Testis (tissue), 5 donors: ENCODE data around the gene LMX1A. TPM values are rescaled to one million over a fixed set of nuclear protein-coding genes. Genes with fewer than 3 reads are reported as not detected.

Source experiments
- DNase-seq: peaks from one replicate; pipeline ENCODE4 v3.0.0-alpha.2; 2019
- H3K27ac ChIP-seq, 2 donors: fragments of 200-600 bp; sonication (generic); one replicate each; pipeline ENCODE4 v1.5.1; 2019
- H3K27me3 ChIP-seq: fragments of 200-600 bp; sonication (generic); one replicate; pipeline ENCODE4 v1.5.1; 2019
- H3K36me3 ChIP-seq: fragments of 200-600 bp; sonication (generic); one replicate; pipeline ENCODE4 v1.5.1; 2017; ENCODE audit warnings: low read depth; ENCODE audit errors: missing control alignments
- H3K4me1 ChIP-seq: fragments of 200-600 bp; sonication (generic); one replicate; pipeline ENCODE4 v1.5.1; 2019
- H3K4me3 ChIP-seq, 2 donors: fragments of 200-600 bp; sonication (generic); one replicate each; pipeline ENCODE4 v1.5.1; 2017 to 2019
- H3K9me3 ChIP-seq: fragments of 200-600 bp; sonication (generic); one replicate; pipeline ENCODE4 v1.5.1; 2017
- POLR2A ChIP-seq: fragments of 450-650 bp; IDR thresholded peaks from one replicate; pipeline ENCODE4 v1.6.1; 2017; ENCODE audit warnings: antibody characterized with exemption, mild to moderate bottlenecking, moderate library complexity
- WGBS, 2 donors: methylation state at CpG; one replicate each; pipeline ENCODE4 v1.1.5; 2018; 5-methylcytosine and 5-hydroxymethylcytosine counted together
- intact Hi-C: fragments of 100-400 bp; cut with DNase I; formaldehyde crosslinking; loops from one replicate; pipeline ENCODE4 v1.15.1; 2023; ENCODE audit warnings: low total_unique reads
- long read RNA-seq, 2 donors: transcript quantifications; one replicate each; lab custom pipeline, GENCODE V29; 2026
- polyA plus RNA-seq: library from polyadenylated mRNA; stranded (reverse); fragments of 350-450 nt; fragmentation: Illumina TruSeq; extraction: RNeasy Lipid Tissue Mini Kit (QIAGEN cat#74804); gene quantifications from one replicate; pipeline ENCODE4 v1.2.3, GENCODE V29; 2014; ENCODE audit warnings: low read depth, low replicate concordance; ENCODE audit not compliant: insufficient read depth
- total RNA-seq, 2 donors: library from RNA; depleted of rRNA; stranded (reverse); fragments of >200 nt; gene quantifications; one replicate each; pipeline ENCODE4 v1.2.3, GENCODE V29; 2016
- TF ChIP-seq, protein P1 (sequence below), 3 experiments: fragments of 450-650 bp in 2 of 3; fragments of 200-600 bp in 1 of 3; sonication (generic) in 1 of 3; IDR thresholded peaks; one replicate each; pipeline ENCODE4 v1.5.1; 2016 to 2019; ENCODE audit warnings: antibody characterized with exemption in 3 of 3, mild to moderate bottlenecking in 2 of 3, moderate library complexity in 1 of 3

Gene LMX1A
- total RNA-seq (under 1 TPM; 0.62 to 0.94 TPM), polyA plus RNA-seq (2.6 TPM)
- long read RNA-seq, donor 1, result 0 reads
- long read RNA-seq, donor 2, partial matches to known transcripts, result 0 of 1 reads
- long read RNA-seq, donor 2, other reads (novel, unspliced or antisense), result 0 of 1 reads

DNA sequence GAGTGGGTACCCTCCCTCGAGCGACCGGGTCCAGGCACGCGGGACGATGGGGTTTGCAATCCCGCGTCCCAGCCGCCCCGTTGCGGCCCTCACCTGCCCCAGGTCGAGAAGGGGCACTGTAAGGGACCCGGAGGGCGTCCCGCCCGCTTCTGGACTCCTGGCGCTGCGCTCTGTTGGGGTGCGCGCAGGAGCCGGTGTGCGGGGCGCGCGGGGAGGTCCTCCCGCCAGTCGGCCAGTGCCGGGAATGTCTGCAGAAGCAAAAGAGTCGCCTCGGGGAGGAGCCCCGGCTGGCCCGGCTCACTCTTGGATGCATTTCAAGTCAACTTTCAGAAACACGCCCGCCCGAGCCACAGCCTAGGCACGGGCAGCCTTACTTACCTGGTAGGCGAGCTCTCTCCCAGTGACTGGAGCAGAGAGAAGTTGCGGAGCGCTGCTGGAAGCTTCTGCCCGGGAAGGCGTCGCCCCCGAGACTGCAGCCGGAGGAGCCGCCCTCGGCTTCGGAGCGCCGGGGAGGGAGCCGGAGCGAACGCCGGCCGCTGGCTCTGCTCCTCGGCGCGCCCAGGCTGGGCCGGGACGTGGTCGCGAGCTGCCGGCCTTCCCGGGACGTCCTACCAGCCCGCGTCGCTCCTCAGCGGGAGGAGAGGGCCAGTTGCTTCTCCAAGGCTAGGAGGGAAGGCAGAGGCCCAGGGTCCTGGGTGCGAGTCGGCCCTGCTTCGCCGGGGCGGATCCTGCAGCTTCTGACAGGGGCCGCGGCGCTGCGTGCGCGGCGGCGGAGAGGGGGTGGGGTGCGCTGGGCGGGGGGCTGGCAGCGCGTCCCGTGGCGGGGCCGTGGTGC, at the start of gene LMX1A:
TSS of gene LMX1A (minus strand) at position 739 of the 835 bp plus-strand sequence. CDS start 1,156 bp downstream, outside the sequence.
- H3K4me1 ChIP-seq, result no peaks in the 10 kb centered on the region
- WGBS, 2 donors, result 1% methylated on average over 55 of the region's 88 CpGs; no CpG with 5 or more reads in 1 of the 2 donors

DNA sequence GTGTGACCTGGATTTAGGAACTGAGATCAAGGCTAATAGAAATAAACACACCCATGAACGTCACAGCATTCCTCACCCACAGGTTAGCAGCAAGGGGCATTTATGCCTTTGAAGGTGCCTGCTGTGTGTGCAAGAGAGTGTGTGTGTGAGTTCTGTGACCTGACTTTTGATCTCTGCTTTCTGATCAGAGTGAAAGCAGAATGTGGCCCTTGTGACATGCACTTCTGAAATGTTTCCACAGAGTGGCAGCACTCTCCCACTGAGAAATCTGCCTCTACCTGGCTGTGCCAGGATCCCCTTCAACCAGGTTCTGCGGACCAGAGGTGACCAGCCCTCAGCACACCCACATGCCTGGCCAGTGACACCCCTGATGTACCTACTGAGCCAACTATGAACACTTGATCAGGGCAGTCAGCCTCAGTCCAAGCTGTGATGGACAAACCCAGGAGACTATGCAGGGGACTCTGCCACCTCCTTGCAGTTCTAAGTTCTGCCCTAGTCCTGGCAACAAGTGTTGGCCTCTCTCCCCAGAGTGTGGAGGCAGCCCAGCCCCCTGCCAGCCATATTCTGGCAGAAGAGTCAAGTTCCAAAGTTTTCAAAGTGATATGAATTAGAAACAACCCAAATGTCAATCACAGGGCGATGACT, 47.4 kb upstream of the LMX1A start:
- intact Hi-C loops, result no loop called here
- no peaks in the 10 kb centered on the region for H3K27me3 ChIP-seq
- H3K27ac ChIP-seq, result no peak overlapping the region
- 49 to 53% methylated on average over 3 of the region's 3 CpGs for whole genome bisulfite sequencing, 2 donors
- peak; percentile 32 for DNase-seq
- H3K4me1 ChIP-seq, result no peaks in the 10 kb centered on the region
- no peak overlapping the region for H3K4me3 ChIP-seq
- TF ChIP-seq POLR2A, result no peak
- TF ChIP-seq, protein P1, sequence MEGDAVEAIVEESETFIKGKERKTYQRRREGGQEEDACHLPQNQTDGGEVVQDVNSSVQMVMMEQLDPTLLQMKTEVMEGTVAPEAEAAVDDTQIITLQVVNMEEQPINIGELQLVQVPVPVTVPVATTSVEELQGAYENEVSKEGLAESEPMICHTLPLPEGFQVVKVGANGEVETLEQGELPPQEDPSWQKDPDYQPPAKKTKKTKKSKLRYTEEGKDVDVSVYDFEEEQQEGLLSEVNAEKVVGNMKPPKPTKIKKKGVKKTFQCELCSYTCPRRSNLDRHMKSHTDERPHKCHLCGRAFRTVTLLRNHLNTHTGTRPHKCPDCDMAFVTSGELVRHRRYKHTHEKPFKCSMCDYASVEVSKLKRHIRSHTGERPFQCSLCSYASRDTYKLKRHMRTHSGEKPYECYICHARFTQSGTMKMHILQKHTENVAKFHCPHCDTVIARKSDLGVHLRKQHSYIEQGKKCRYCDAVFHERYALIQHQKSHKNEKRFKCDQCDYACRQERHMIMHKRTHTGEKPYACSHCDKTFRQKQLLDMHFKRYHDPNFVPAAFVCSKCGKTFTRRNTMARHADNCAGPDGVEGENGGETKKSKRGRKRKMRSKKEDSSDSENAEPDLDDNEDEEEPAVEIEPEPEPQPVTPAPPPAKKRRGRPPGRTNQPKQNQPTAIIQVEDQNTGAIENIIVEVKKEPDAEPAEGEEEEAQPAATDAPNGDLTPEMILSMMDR (IDR thresholded peaks at IDR 0.05), result peak in 2 of 3 experiments; percentile 53 to 56
- no peaks in the 10 kb centered on the region for H3K9me3 ChIP-seq
- no peaks in the 10 kb centered on the region for H3K36me3 ChIP-seq

More for the DNA sequence above, at the start of gene LMX1A:
- Histone ChIP-seq H3K27ac (no peak within 1 kb of the TSS), H3K9me3 (no peaks in the 10 kb centered on the region), H3K4me3 (peak within 1 kb of the TSS; percentile 37), H3K36me3 (no peaks in the 10 kb centered on the region), H3K27me3 (no peaks in the 10 kb centered on the region)
- peak; percentile 34 for DNase-seq
- TF ChIP-seq, protein P1 (IDR thresholded peaks at IDR 0.05), result no peak
- no peak for TF ChIP-seq POLR2A
- intact Hi-C loops, result no loop called here

DNA sequence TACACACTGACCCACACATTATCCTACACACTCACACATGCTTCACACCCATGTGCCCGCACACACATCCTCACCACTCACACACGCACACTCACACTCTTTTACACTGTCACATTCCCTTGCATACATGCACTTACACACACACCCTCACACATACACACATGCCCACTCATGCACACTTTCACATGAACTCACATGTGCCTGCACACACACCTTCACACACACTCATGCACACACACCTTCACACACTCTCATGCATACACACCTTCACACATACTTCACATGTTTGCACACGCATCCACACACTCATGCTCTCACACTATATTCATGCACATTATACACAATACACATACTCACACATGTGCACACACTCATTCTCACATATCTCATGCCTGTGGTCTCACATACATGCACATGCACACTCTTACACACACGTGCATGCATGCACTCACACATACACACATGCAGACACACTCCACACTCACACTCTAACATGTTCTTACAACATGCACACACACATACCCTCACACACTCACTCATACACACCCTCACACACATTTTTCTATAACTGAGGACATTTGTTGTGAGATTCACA, 46.1 kb upstream of the LMX1A start:
- no peaks in the 10 kb centered on the region for H3K27me3 ChIP-seq
- H3K36me3 ChIP-seq, result no peaks in the 10 kb centered on the region
- intact Hi-C loops, result no loop called here
- no peak overlapping the region for H3K27ac ChIP-seq
- H3K4me3 ChIP-seq, result no peak overlapping the region
- no peaks in the 10 kb centered on the region for H3K9me3 ChIP-seq
- 86 to 90% methylated on average over 4 of the region's 4 CpGs for WGBS, 2 donors
- DNase-seq, result no peak
- TF ChIP-seq, protein P1 (IDR thresholded peaks at IDR 0.05), result no peak
- TF ChIP-seq POLR2A, result no peak
- H3K4me1 ChIP-seq, result no peaks in the 10 kb centered on the region

DNA sequence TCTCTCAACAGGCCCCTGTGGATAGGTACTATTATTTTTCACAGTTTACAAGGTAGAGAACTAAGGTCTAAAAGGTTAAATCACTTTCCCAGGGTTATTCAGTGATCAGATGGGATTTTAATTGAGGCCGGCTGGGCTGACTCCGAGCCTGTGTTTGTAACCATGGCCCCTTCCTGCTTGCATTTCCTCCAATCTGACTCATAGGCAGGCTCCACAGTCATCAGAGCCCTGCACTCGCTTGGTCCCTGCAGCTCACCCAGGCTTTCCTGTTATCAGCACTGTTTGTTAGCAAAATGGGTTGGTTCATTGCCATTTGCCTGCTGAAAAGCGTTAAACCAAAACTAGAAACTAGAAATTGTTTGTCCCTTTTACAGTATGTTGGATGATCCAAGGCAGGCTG, 41.4 kb upstream of the LMX1A start:
- TF ChIP-seq POLR2A, result no peak
- TF ChIP-seq, protein P1 (IDR thresholded peaks at IDR 0.05), result no peak
- peak; percentile 53 for DNase-seq
- intact Hi-C loops, result loop anchor here (5.0 to 10.0 kb wide), 2 partner anchors 194 to 507 kb away; no protein-coding TSS in a partner anchor
- 42 to 50% methylated on average over 4 of the region's 4 CpGs for WGBS, 2 donors
- no peaks in the 10 kb centered on the region for H3K36me3 ChIP-seq
- H3K4me3 ChIP-seq, result no peak overlapping the region
- no peaks in the 10 kb centered on the region for H3K27me3 ChIP-seq
- H3K4me1 ChIP-seq, result peaks cover 6% of the 10 kb centered on the region
- H3K9me3 ChIP-seq, result no peaks in the 10 kb centered on the region
- peak overlapping the region in 1 of 2 donors; percentile 13 for H3K27ac ChIP-seq
